ENCODE results near the gene EPN1. TPM values are rescaled to one million over a fixed set of nuclear protein-coding genes. Genes with fewer than 3 reads are reported as not detected.

EPN1 gene
- polyA plus RNA-seq, 1 donor (not counting 4 experiments of a cell fraction or from before 2014, with no cell fraction given), result 23.3 TPM

DNA sequence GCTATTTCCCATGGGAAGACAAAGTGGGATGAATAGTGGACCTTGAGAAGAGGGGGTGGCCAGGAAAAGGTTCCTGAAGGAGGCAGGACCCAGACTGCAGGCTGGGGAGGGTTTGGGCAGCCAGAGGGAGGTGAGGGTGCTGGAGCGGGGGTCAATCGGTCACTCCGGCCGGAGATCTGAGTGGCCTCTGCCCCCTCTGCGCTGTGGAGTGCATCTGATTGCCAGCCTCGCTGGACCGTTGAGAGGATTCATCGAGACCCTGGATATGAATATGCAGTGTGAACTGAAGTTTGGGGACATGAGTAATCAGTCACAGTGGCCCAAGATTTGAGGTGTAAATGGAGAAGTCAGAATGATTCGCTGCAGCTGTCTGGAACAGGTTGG, 39.7 kb upstream of the EPN1 start:
- Histone ChIP-seq H3K4me3 (ENCODE audit: control insufficient read depth in 2 of 3, extremely low read depth in 1 of 3, insufficient read depth in 2 of 3, low read depth in 1 of 3, low read length in 3 of 3) (peak overlapping the region; percentile 88 to 99 (median 95)), H3K9me1 (ENCODE audit: control insufficient read depth, extremely low read depth, insufficient read depth, low read length) (peaks cover 2% of the 10 kb centered on the region), H2AFZ (ENCODE audit: control insufficient read depth, low read length) (peak overlapping the region; percentile 76), H3K9me3 (ENCODE audit: control insufficient read depth, low read depth, low read length) (no peaks in the 10 kb centered on the region), H3K4me1 (ENCODE audit: control insufficient read depth, extremely low read depth, insufficient read depth, low read length) (peaks cover 19% of the 10 kb centered on the region), H3K79me2 (ENCODE audit: control insufficient read depth, insufficient read depth, low read length) (peaks cover 34% of the 10 kb centered on the region), H3K27ac (ENCODE audit: control insufficient read depth, insufficient read depth, low read length) (peak overlapping the region; percentile 94), H3K36me3 (ENCODE audit: control insufficient read depth in 2 of 2, extremely low read depth in 1 of 2, insufficient read depth in 2 of 2, low read length in 2 of 2) (peaks cover 0 to 2% of the 10 kb centered on the region in 2 experiments), H3K9ac (ENCODE audit: control insufficient read depth, extremely low read depth, insufficient read depth, low read length) (peak overlapping the region; percentile 99), H3K4me2 (ENCODE audit: control insufficient read depth, extremely low read depth, insufficient read depth, low read depth, low read length) (peak overlapping the region; percentile 98), H3K27me3 (ENCODE audit: control insufficient read depth, extremely low read depth, insufficient read depth, low read length) (no peaks in the 10 kb centered on the region), H4K20me1 (ENCODE audit: control insufficient read depth, extremely low read depth, insufficient read depth, low read length) (no peaks in the 10 kb centered on the region)
- TF ChIP-seq, protein P1, sequence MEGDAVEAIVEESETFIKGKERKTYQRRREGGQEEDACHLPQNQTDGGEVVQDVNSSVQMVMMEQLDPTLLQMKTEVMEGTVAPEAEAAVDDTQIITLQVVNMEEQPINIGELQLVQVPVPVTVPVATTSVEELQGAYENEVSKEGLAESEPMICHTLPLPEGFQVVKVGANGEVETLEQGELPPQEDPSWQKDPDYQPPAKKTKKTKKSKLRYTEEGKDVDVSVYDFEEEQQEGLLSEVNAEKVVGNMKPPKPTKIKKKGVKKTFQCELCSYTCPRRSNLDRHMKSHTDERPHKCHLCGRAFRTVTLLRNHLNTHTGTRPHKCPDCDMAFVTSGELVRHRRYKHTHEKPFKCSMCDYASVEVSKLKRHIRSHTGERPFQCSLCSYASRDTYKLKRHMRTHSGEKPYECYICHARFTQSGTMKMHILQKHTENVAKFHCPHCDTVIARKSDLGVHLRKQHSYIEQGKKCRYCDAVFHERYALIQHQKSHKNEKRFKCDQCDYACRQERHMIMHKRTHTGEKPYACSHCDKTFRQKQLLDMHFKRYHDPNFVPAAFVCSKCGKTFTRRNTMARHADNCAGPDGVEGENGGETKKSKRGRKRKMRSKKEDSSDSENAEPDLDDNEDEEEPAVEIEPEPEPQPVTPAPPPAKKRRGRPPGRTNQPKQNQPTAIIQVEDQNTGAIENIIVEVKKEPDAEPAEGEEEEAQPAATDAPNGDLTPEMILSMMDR (optimal IDR thresholded peaks at IDR 0.05 in 1 of 3, IDR thresholded peaks at IDR 0.05 in 1 of 3, conservative IDR thresholded peaks at IDR 0.05 in 1 of 3; ENCODE audit: extremely low read depth in 1 of 3, insufficient read depth in 2 of 3, low read length in 3 of 3), result no peak
- TF ChIP-seq EZH2 (IDR thresholded peaks at IDR 0.05; ENCODE audit: low read length), result no peak
- no peak for DNase-seq (ENCODE audit: low read depth, low spot score)
- no peak for FAIRE-seq
- dilution Hi-C loops (cut with MboI; ENCODE audit: extremely low pct_ligation_motif_present, low sequenced_read_pairs), result no loop called here

DNA sequence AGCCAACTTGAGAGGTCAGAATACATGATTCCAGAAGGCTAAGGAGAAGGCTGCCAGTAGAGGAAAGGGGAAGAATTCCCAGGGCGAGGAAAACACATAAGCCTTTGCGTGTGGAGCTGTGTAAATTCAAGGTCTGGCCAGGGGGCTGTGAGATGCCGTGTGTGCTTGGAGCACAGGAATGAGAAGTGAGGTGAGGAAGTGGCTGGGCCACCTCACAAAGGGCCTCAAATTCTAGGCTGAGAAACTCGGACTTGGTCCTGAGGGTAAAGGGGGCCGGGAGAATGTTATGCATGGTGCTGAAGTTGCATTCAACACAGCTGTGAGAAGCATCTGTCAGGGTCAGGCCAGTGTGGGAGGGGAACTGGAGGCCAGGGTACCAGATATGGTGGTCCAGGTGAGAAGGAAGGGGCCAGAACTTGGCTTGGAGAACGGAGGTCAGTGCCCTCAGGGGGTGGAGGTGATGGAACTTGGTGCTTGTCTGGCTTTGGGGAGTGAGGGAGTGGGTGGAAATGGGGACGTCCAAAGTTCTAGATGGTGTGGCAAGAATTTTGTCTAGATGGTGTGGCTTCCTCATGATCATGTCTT, 39.1 kb upstream of the EPN1 start:
- Histone ChIP-seq H3K36me3 (ENCODE audit: control insufficient read depth in 2 of 2, extremely low read depth in 1 of 2, insufficient read depth in 2 of 2, low read length in 2 of 2) (peaks cover 0 to 2% of the 10 kb centered on the region in 2 experiments), H3K9me1 (ENCODE audit: control insufficient read depth, extremely low read depth, insufficient read depth, low read length) (peaks cover 2% of the 10 kb centered on the region), H3K4me1 (ENCODE audit: control insufficient read depth, extremely low read depth, insufficient read depth, low read length) (peaks cover 21% of the 10 kb centered on the region), H3K4me3 (ENCODE audit: control insufficient read depth in 2 of 3, extremely low read depth in 1 of 3, insufficient read depth in 2 of 3, low read depth in 1 of 3, low read length in 3 of 3) (peak overlapping the region; percentile 88 to 99 (median 95)), H3K9me3 (ENCODE audit: control insufficient read depth, low read depth, low read length) (no peaks in the 10 kb centered on the region), H4K20me1 (ENCODE audit: control insufficient read depth, extremely low read depth, insufficient read depth, low read length) (no peaks in the 10 kb centered on the region), H3K4me2 (ENCODE audit: control insufficient read depth, extremely low read depth, insufficient read depth, low read depth, low read length) (peak overlapping the region; percentile 98), H3K27ac (ENCODE audit: control insufficient read depth, insufficient read depth, low read length) (peak overlapping the region; percentile 94), H3K9ac (ENCODE audit: control insufficient read depth, extremely low read depth, insufficient read depth, low read length) (peak overlapping the region; percentile 99), H3K79me2 (ENCODE audit: control insufficient read depth, insufficient read depth, low read length) (peaks cover 34% of the 10 kb centered on the region), H3K27me3 (ENCODE audit: control insufficient read depth, extremely low read depth, insufficient read depth, low read length) (no peaks in the 10 kb centered on the region), H2AFZ (ENCODE audit: control insufficient read depth, low read length) (no peak overlapping the region)
- FAIRE-seq (no peak), DNase-seq (ENCODE audit: low read depth, low spot score) (no peak)
- dilution Hi-C loops (cut with MboI; ENCODE audit: extremely low pct_ligation_motif_present, low sequenced_read_pairs), result no loop called here
- TF ChIP-seq, protein P1 (optimal IDR thresholded peaks at IDR 0.05 in 1 of 3, IDR thresholded peaks at IDR 0.05 in 1 of 3, conservative IDR thresholded peaks at IDR 0.05 in 1 of 3; ENCODE audit: extremely low read depth in 1 of 3, insufficient read depth in 2 of 3, low read length in 3 of 3), result no peak
- no peak for TF ChIP-seq EZH2 (IDR thresholded peaks at IDR 0.05; ENCODE audit: low read length)
